Rectal smooth muscle tissue (tissue), 1 donor: ENCODE results near the gene HDGF.

Experiments
- H3K27ac ChIP-seq: one replicate; pipeline ENCODE4 v1.7.0; 2013; ENCODE audit warnings: low read depth, low read length, inconsistent platforms
- H3K27me3 ChIP-seq: one replicate; pipeline ENCODE4 v1.7.0; 2013; ENCODE audit warnings: low read length; ENCODE audit not compliant: control insufficient read depth, insufficient read depth
- H3K36me3 ChIP-seq: one replicate; pipeline ENCODE4 v1.7.0; 2013; ENCODE audit warnings: low read length; ENCODE audit not compliant: control insufficient read depth, insufficient read depth
- H3K4me1 ChIP-seq: one replicate; pipeline ENCODE4 v1.7.0; 2013; ENCODE audit warnings: low read length; ENCODE audit not compliant: control insufficient read depth, insufficient read depth
- H3K4me3 ChIP-seq: one replicate; pipeline ENCODE4 v1.7.0; 2013; ENCODE audit warnings: low read length
- H3K9ac ChIP-seq: one replicate; pipeline ENCODE4 v1.7.0; 2013; ENCODE audit warnings: low read length

The HDGF gene

DNA sequence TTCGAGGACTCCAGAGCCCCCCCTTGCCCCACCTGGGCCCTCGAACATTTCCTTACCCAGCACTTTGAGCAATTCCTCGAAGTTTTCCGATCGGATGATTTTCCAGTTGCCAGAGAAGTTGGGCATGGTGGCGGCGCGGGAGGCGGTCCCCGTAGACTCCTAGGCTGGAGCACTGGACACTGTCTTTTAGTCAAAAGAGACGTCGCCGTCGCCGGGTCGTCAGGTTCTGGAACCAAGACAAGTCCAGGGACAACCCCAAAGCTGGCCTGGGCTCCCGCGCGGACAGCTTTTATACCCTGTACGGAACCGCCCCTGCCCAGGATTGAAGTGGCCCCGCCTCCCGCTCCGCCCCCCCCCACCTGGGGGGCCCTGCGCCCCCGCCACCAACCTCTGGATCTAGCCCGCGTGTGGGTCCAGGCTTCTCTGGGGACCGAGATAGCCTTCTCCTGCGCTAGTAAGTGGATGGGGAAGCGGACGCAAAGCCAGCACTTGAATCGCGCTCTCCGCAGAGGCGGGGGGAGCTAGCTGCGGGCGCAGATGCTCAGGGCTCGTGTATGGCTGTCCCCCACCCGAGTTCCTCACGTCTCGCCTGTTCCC, 46.1 kb downstream of the HDGF start, which contains the start of gene CRABP2:
TSS of gene CRABP2 (minus strand) at position 263 of the 597 bp plus-strand sequence. CDS start at position 126, 137 bp downstream.
- Histone ChIP-seq H3K36me3 (no peaks in the 10 kb centered on the region), H3K4me1 (peaks cover 26% of the 10 kb centered on the region), H3K4me3 (peak within 1 kb of the TSS; percentile 62), H3K9ac (peak within 1 kb of the TSS; percentile 35), H3K27ac (peak within 1 kb of the TSS; percentile 86), H3K27me3 (peaks cover 15% of the 10 kb centered on the region)

DNA sequence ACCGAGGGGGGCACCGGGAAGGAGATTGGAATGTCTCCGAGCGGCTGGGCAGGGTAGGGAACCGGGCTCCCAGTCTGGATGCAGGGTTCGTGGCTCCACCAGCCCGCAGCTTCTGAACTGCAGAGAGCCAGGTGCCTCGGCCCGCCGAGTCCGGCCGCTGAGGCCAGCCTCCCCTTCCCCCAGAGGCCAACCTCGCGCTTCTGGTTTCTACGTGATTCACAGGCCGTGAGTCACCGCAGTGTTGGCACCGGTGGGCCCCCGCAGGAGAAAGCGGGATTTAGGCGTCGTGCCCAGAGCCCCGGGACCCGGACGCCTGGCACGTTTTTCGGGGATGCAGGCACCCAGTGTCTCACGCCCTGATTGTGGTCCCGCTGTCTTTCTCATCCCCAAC, 46.5 kb downstream of the HDGF start:
- H3K9ac ChIP-seq, result no peak overlapping the region
- H3K27ac ChIP-seq, result no peak overlapping the region
- H3K4me1 ChIP-seq, result peaks cover 21% of the 10 kb centered on the region
- H3K4me3 ChIP-seq, result peak overlapping the region; percentile 62
- peaks cover 15% of the 10 kb centered on the region for H3K27me3 ChIP-seq
- H3K36me3 ChIP-seq, result no peaks in the 10 kb centered on the region

DNA sequence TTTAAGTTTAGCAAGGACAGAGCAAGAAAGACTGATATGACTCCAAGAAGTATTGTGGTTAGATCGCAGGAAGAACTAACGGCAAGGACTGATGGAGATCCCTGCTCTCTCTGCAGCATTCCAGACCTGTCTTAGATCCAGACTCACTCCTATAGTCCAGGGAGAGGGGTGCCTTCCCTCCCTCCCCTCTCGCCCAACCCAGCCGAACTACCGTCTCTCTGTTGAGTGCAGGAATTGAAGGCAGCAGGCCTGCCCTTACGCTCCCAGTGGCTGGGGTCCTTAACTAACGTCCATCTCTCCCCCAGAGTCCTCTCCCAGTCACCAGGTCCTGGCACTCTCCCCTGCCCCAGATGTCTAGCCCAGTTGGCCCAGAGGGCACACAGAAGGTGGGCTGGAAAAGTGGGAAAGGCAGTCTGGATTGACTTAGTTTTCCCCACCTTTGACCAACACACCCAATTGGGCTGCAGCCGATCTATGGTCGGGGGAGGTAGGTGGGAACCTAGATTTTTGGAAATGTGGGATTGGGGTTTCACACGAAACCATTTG, 47.2 kb downstream of the HDGF start:
- H3K4me3 ChIP-seq, result no peak overlapping the region
- H3K27ac ChIP-seq, result no peak overlapping the region

GRCh38 chr1:156703741-156704140, 47.7 kb downstream of the HDGF start:
- H3K27ac ChIP-seq, result no peak overlapping the region
- H3K9ac ChIP-seq, result no peak overlapping the region
- no peaks in the 10 kb centered on the region for H3K36me3 ChIP-seq
- H3K4me3 ChIP-seq, result no peak overlapping the region
- peaks cover 16% of the 10 kb centered on the region for H3K4me1 ChIP-seq
- peaks cover 15% of the 10 kb centered on the region for H3K27me3 ChIP-seq

More for the DNA sequence above, 47.2 kb downstream of the HDGF start:
- Histone ChIP-seq H3K9ac (no peak overlapping the region), H3K4me1 (peaks cover 16% of the 10 kb centered on the region), H3K36me3 (no peaks in the 10 kb centered on the region), H3K27me3 (peaks cover 15% of the 10 kb centered on the region)

DNA sequence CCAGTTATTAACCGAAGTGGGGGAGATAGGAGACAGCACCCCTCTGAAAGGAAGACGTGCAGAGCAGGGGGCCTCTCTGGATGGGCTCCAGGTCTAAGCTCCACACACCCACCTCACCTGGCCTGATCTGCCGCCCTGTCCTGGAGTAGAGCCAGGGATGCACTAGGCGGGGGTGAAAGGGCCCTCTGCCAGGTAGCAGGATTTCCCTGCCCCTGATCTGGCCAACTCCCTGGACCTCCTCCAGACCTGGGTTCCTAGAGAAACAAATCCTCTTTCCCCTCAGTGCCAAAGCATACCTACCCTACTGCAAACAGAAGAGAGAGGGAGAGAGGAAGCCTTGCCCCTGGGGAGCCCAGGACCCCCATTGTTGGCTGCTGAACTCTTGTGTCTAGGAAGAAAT, 48.1 kb downstream of the HDGF start:
- Histone ChIP-seq H3K27me3 (peaks cover 15% of the 10 kb centered on the region), H3K27ac (no peak overlapping the region), H3K9ac (no peak overlapping the region), H3K4me3 (no peak overlapping the region), H3K4me1 (peaks cover 16% of the 10 kb centered on the region), H3K36me3 (no peaks in the 10 kb centered on the region)

GRCh38 chr1:156700736-156701531, 50.5 kb downstream of the HDGF start:
- H3K4me3 ChIP-seq, result no peak overlapping the region
- H3K27ac ChIP-seq, result no peak overlapping the region
- H3K9ac ChIP-seq, result no peak overlapping the region
- H3K4me1 ChIP-seq, result peaks cover 16% of the 10 kb centered on the region
- no peaks in the 10 kb centered on the region for H3K36me3 ChIP-seq
- peaks cover 15% of the 10 kb centered on the region for H3K27me3 ChIP-seq

DNA sequence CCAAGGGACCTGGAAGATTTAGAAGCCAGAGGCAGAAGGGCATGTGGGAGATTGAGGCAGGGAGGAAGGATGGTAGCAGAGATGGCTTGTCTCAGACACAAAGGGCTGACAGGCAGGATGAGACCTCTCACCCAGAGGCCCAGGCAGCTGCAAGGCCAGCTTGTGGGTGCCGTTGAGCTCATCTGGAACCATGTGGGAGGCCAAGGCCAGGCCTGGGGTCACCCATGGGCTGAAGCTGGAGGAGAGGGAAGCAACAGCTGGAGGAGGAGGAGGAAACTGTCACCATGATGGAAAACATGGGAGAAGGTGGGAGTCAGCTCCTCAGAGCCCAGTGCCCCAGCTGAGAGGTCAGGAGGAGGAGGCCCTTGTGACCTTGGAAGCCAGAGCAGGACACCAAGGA, 52.5 kb downstream of the HDGF start:
- H3K27ac ChIP-seq, result no peak overlapping the region
- peaks cover 9% of the 10 kb centered on the region for H3K27me3 ChIP-seq
- no peak overlapping the region for H3K4me3 ChIP-seq
- no peak overlapping the region for H3K9ac ChIP-seq
- H3K4me1 ChIP-seq, result peaks cover 3% of the 10 kb centered on the region
- H3K36me3 ChIP-seq, result no peaks in the 10 kb centered on the region

- Histone ChIP-seq H3K4me1 (no peaks in the 10 kb centered on the region), H3K27ac (no peak overlapping the region), H3K36me3 (no peaks in the 10 kb centered on the region), H3K4me3 (no peak overlapping the region), H3K9ac (no peak overlapping the region), H3K27me3 (peaks cover 3% of the 10 kb centered on the region)
These were observed 54.0 kb downstream of the HDGF start for GRCh38 chr1:156697481-156697880.

GRCh38 chr1:156696755-156697154, 54.7 kb downstream of the HDGF start:
- no peak overlapping the region for H3K4me3 ChIP-seq
- no peaks in the 10 kb centered on the region for H3K36me3 ChIP-seq
- H3K27ac ChIP-seq, result no peak overlapping the region
- peaks cover 6% of the 10 kb centered on the region for H3K27me3 ChIP-seq
- H3K4me1 ChIP-seq, result no peaks in the 10 kb centered on the region
- H3K9ac ChIP-seq, result no peak overlapping the region

- Histone ChIP-seq H3K9ac (no peak overlapping the region), H3K4me1 (peaks cover 4% of the 10 kb centered on the region), H3K4me3 (no peak overlapping the region), H3K27ac (no peak overlapping the region), H3K27me3 (peaks cover 8% of the 10 kb centered on the region), H3K36me3 (no peaks in the 10 kb centered on the region)
These were observed 56.8 kb downstream of the HDGF start for GRCh38 chr1:156694690-156694962.

DNA sequence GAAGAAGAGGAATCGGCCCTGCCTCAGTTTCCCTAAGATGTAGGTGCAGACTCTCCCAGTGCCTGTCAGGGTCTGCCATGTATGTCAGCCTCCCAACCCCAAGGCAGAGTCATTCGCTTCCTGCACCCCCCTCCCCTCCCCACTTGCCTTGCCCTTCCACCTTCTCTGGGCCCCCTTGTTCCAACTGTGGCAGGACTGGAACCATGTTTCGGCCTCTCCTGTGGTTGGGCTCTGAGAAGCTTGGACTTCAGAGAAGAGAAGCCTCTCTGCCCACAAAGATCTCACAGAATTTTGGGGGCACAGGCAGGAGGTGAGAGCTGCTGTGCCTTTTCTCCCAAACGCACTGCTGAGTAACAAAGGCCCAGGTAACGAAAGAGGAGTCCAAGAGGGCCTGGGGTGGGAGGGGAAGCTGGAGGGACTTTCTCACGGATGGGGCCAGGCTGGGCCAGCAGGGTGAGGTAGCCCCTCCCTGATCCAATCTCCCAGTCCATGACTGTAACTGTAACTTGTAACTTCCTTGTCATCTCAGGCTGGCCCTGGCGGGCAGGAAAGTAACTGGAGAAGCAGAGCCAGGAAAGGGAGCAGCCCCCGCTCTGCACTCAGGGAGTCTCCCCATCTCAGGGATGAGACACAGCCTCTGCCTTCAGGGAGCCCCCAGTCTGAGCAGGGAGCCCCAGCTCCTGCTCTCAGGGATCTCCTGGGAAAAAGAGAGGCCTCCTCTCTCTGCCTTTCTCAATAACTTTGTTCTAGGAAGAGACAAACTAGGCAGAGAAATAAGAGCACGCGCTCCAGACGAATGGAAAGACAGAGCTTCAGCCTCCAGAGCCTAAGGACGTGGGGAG, 57.4 kb downstream of the HDGF start:
- peaks cover 5% of the 10 kb centered on the region for H3K4me1 ChIP-seq
- H3K27ac ChIP-seq, result no peak overlapping the region
- H3K9ac ChIP-seq, result no peak overlapping the region
- H3K27me3 ChIP-seq, result peaks cover 8% of the 10 kb centered on the region
- no peak overlapping the region for H3K4me3 ChIP-seq
- H3K36me3 ChIP-seq, result no peaks in the 10 kb centered on the region
